HepG2 (cell line): ENCODE data around the gene SLC35B2. TPM values are rescaled to one million over a fixed set of nuclear protein-coding genes. Genes with fewer than 3 reads are reported as not detected.

ENCODE experiments used
- ARNTL ChIP-seq: sonication (generic); formaldehyde crosslinking; IDR thresholded peaks from 2 replicates; pipeline ENCODE4 v1.4.0; 2020; ENCODE audit warnings: mild to moderate bottlenecking, missing genetic modification reagents
- KAT2B ChIP-seq: fragments of 150-350 bp; IDR thresholded peaks from 2 replicates; pipeline ENCODE4 v1.6.1; 2014; ENCODE audit warnings: low read depth, low read length, borderline replicate concordance
- NCOR1 ChIP-seq: fragments of 200-600 bp; sonication (generic); IDR thresholded peaks from 2 replicates; pipeline ENCODE4 v1.7.0; 2017; ENCODE audit warnings: antibody characterized with exemption, low read length, borderline replicate concordance
- NFYC ChIP-seq: IDR thresholded peaks from 2 replicates; pipeline ENCODE4 v1.6.1; 2016; ENCODE audit warnings: missing genetic modification reagents, missing compliant biosample characterization
- NR2F6 ChIP-seq, 2 experiments: IDR thresholded peaks; 2 replicates each; pipeline ENCODE4 v1.6.1; 2016; ENCODE audit warnings: antibody characterized with exemption in 1 of 2, mild to moderate bottlenecking in 1 of 2
- NR3C1 ChIP-seq: sonication (generic); formaldehyde crosslinking; IDR thresholded peaks from 2 replicates; pipeline ENCODE4 v1.4.0; 2020; ENCODE audit warnings: missing genetic modification reagents
- RCOR2 ChIP-seq: IDR thresholded peaks from 2 replicates; pipeline ENCODE4 v1.6.1; 2016; ENCODE audit warnings: missing biosample characterization, missing genetic modification reagents
- SAFB2 ChIP-seq: sonication (generic); formaldehyde crosslinking; IDR thresholded peaks from 2 replicates; pipeline ENCODE4 v1.5.1; 2020; ENCODE audit warnings: missing genetic modification reagents, low read depth, mild to moderate bottlenecking, borderline replicate concordance
- SP140L ChIP-seq: sonication (generic); formaldehyde crosslinking; IDR thresholded peaks from 2 replicates; pipeline ENCODE4 v1.4.0; 2020; ENCODE audit warnings: missing genetic modification reagents, borderline replicate concordance
- YEATS4 ChIP-seq: sonication (generic); formaldehyde crosslinking; IDR thresholded peaks from 2 replicates; pipeline ENCODE4 v1.4.0; 2020; ENCODE audit warnings: missing genetic modification reagents, borderline replicate concordance
- ZNF160 ChIP-seq: sonication (generic); formaldehyde crosslinking; IDR thresholded peaks from 2 replicates; pipeline ENCODE4 v1.8.0; 2022; ENCODE audit warnings: mild to moderate bottlenecking, inconsistent platforms, missing genetic modification reagents
- ZNF550 ChIP-seq: sonication (generic); formaldehyde crosslinking; IDR thresholded peaks from 2 replicates; pipeline ENCODE4 v1.4.0; 2020; ENCODE audit warnings: mild to moderate bottlenecking, missing genetic modification reagents, borderline replicate concordance
- ZNF580 ChIP-seq: IDR thresholded peaks from 2 replicates; pipeline ENCODE4 v1.6.1; 2016; ENCODE audit warnings: low read depth, borderline replicate concordance
- ZNF670 ChIP-seq: sonication (generic); formaldehyde crosslinking; IDR thresholded peaks from 2 replicates; pipeline ENCODE4 v1.8.0; 2022; ENCODE audit warnings: mild to moderate bottlenecking, missing genetic modification reagents, borderline replicate concordance
- ZNF850 ChIP-seq: sonication (generic); formaldehyde crosslinking; conservative IDR thresholded peaks from 2 replicates; pipeline ENCODE4 v1.9.0; 2021; ENCODE audit warnings: mild to moderate bottlenecking, missing genetic modification reagents
- polyA plus RNA-seq, 8 experiments: library from polyadenylated mRNA; depleted of rRNA in 3 of 8; stranded (reverse) in 7 of 8; unstranded in 1 of 8; fragments of >200 nt; fragmentation: Illumina TruSeq in 4 of 8; extraction: Trizol in 4 of 8; gene quantifications; 2 replicates each; pipeline versions ENCODE4 v1.2.1 to v1.2.3, GENCODE V29; 2011 to 2016; ENCODE audit warnings: low read depth in 4 of 8, missing spikeins in 1 of 8, mixed read lengths in 1 of 8; ENCODE audit not compliant: insufficient read depth in 1 of 8
- total RNA-seq, 5 experiments: library from RNA; depleted of rRNA; stranded (reverse); fragments of >200 nt; fragmentation: Illumina TruSeq; extraction: Trizol; gene quantifications; 2 replicates each; pipeline ENCODE4 v1.2.3, GENCODE V29; 2016; ENCODE audit warnings: low read depth in 1 of 5
- TF ChIP-seq, protein P1 (sequence below): sonication (generic); formaldehyde crosslinking; IDR thresholded peaks from 2 replicates; pipeline ENCODE4 v1.4.0; 2020; ENCODE audit warnings: missing genetic modification reagents
- TF ChIP-seq, protein P2 (sequence below): IDR thresholded peaks from 2 replicates; pipeline ENCODE4 v1.6.1; 2016; ENCODE audit warnings: mild to moderate bottlenecking
- TF ChIP-seq, protein P3 (sequence below): sonication (generic); formaldehyde crosslinking; IDR thresholded peaks from 2 replicates; pipeline ENCODE4 v1.5.0; 2020; ENCODE audit warnings: mild to moderate bottlenecking, missing genetic modification reagents
- TF ChIP-seq, protein P4 (sequence below): sonication (generic); formaldehyde crosslinking; IDR thresholded peaks from 2 replicates; pipeline ENCODE4 v1.9.0; 2021; ENCODE audit warnings: missing genetic modification reagents, borderline replicate concordance

SLC35B2 gene
- total and polyA plus RNA-seq, 2 of the 13 experiments (the other 11 are each of a cell fraction or from before 2014, with no cell fraction given): 61.1 to 148 TPM

- TF ChIP-seq NR3C1 (no peak; the same call in 1 of the 2 replicates), ZNF670 (CRISPR knock-in tag) (peak; percentile 84), NCOR1 (peak; percentile 13; the same call in 1 of the 2 replicates), KAT2B (no peak), ZNF850 (0 out of 2 replicates have a peak, but pooled peaks have one; percentile 77), ZNF550 (0 out of 2 replicates have a peak, but pooled peaks have one; percentile 72), ZNF160 (CRISPR knock-in tag) (peak; percentile 53; the same call in 1 of the 2 replicates), ARNTL (CRISPR knock-in tag) (peak; percentile 98), ZNF580 (CRISPR knock-in tag) (peak; percentile 64; the same call in 1 of the 2 replicates), NFYC (CRISPR knock-in tag) (no peak), NR2F6 (IDR thresholded peaks at IDR 0.05) (0 out of 2 replicates have a peak, but pooled peaks have one; percentile 26), NR2F6 (CRISPR knock-in tag; IDR thresholded peaks at IDR 0.05) (no peak), SP140L (CRISPR knock-in tag) (no peak), RCOR2 (CRISPR knock-in tag) (peak; percentile 33; the same call in 1 of the 2 replicates), SAFB2 (CRISPR knock-in tag) (peak; percentile 61; the same call in 1 of the 2 replicates), YEATS4 (CRISPR knock-in tag) (peak; percentile 95)
- TF ChIP-seq, protein P1, sequence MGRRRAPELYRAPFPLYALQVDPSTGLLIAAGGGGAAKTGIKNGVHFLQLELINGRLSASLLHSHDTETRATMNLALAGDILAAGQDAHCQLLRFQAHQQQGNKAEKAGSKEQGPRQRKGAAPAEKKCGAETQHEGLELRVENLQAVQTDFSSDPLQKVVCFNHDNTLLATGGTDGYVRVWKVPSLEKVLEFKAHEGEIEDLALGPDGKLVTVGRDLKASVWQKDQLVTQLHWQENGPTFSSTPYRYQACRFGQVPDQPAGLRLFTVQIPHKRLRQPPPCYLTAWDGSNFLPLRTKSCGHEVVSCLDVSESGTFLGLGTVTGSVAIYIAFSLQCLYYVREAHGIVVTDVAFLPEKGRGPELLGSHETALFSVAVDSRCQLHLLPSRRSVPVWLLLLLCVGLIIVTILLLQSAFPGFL (CRISPR knock-in tag): no peak
- TF ChIP-seq, protein P2, sequence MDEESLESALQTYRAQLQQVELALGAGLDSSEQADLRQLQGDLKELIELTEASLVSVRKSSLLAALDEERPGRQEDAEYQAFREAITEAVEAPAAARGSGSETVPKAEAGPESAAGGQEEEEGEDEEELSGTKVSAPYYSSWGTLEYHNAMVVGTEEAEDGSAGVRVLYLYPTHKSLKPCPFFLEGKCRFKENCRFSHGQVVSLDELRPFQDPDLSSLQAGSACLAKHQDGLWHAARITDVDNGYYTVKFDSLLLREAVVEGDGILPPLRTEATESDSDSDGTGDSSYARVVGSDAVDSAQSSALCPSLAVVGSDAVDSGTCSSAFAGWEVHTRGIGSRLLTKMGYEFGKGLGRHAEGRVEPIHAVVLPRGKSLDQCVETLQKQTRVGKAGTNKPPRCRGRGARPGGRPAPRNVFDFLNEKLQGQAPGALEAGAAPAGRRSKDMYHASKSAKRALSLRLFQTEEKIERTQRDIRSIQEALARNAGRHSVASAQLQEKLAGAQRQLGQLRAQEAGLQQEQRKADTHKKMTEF (CRISPR knock-in tag): peak; percentile 94
- TF ChIP-seq, protein P3, sequence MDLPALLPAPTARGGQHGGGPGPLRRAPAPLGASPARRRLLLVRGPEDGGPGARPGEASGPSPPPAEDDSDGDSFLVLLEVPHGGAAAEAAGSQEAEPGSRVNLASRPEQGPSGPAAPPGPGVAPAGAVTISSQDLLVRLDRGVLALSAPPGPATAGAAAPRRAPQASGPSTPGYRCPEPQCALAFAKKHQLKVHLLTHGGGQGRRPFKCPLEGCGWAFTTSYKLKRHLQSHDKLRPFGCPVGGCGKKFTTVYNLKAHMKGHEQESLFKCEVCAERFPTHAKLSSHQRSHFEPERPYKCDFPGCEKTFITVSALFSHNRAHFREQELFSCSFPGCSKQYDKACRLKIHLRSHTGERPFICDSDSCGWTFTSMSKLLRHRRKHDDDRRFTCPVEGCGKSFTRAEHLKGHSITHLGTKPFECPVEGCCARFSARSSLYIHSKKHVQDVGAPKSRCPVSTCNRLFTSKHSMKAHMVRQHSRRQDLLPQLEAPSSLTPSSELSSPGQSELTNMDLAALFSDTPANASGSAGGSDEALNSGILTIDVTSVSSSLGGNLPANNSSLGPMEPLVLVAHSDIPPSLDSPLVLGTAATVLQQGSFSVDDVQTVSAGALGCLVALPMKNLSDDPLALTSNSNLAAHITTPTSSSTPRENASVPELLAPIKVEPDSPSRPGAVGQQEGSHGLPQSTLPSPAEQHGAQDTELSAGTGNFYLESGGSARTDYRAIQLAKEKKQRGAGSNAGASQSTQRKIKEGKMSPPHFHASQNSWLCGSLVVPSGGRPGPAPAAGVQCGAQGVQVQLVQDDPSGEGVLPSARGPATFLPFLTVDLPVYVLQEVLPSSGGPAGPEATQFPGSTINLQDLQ: no peak
- TF ChIP-seq, protein P4, sequence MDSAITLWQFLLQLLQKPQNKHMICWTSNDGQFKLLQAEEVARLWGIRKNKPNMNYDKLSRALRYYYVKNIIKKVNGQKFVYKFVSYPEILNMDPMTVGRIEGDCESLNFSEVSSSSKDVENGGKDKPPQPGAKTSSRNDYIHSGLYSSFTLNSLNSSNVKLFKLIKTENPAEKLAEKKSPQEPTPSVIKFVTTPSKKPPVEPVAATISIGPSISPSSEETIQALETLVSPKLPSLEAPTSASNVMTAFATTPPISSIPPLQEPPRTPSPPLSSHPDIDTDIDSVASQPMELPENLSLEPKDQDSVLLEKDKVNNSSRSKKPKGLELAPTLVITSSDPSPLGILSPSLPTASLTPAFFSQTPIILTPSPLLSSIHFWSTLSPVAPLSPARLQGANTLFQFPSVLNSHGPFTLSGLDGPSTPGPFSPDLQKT (CRISPR knock-in tag): no peak
Observed at GRCh38 chr6:44257025-44257752, at the start of gene SLC35B2 (continued).
